GM12892 (cell line): ENCODE data around the gene SOCS3.

Experiments
- POLR2AphosphoS5 ChIP-seq: IDR thresholded peaks from 2 replicates; pipeline ENCODE4 v1.6.1; 2011; ENCODE audit warnings: low read depth, low read length, control low read depth
- TAF1 ChIP-seq: IDR thresholded peaks from 2 replicates; pipeline ENCODE4 v1.6.1; 2011; ENCODE audit warnings: low read depth, mild to moderate bottlenecking, control low read depth, low read length, borderline replicate concordance

GRCh38 chr17:78374631-78375274, 14.9 kb upstream of the SOCS3 start:
- no peak for TF ChIP-seq TAF1
- TF ChIP-seq POLR2AphosphoS5, result no peak
